Fibroblast of skin of left biceps (primary cell): Measurements from ENCODE around the gene USP17L27.
"Not testable (repeated sequence)": the region's sequence is repeated elsewhere in the genome, so short reads cannot be mapped to it uniquely, and the experiment has no call there.

Experiments
- DNase-seq, 2 experiments: peaks; one replicate each; pipeline ENCODE4 v3.0.0-alpha.2; 2013; ENCODE audit warnings: low read depth in 2 of 2

USP17L27 gene, protein sequence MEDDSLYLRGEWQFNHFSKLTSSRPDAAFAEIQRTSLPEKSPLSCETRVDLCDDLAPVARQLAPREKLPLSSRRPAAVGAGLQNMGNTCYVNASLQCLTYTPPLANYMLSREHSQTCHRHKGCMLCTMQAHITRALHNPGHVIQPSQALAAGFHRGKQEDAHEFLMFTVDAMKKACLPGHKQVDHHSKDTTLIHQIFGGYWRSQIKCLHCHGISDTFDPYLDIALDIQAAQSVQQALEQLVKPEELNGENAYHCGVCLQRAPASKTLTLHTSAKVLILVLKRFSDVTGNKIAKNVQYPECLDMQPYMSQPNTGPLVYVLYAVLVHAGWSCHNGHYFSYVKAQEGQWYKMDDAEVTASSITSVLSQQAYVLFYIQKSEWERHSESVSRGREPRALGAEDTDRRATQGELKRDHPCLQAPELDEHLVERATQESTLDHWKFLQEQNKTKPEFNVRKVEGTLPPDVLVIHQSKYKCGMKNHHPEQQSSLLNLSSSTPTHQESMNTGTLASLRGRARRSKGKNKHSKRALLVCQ

GRCh38 chr4:9343848-9344247 is at the start of gene USP17L27:
USP17L27 (plus strand) TSS chr4:9344148; CDS start chr4:9344148, 0 bp downstream.
- DNase-seq, result not testable (repeated sequence)

GRCh38 chr4:9324191-9324590 is 19.8 kb upstream of the USP17L27 start:
- not testable (repeated sequence) for DNase-seq

DNA sequence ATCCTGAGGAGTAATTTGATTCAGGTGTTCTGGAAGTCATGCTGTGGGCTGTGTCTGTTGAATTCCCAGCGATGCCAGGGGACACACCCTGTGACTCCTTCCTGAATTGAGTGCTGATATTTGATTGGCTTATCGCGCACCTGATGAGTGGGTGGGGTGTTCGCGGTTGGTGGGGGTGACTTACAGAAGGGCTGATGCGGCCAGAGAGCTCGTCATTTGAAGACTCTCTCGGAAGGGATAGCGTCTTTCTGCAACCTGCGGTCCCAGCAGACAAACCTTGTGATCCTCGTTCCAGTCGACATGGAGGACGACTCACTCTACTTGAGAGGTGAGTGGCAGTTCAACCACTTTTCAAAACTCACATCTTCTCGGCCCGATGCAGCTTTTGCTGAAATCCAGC is 19.1 kb upstream of the USP17L27 start, which contains the start of gene USP17L24:
Gene USP17L24 (plus strand): TSS at position 301 of the 400 bp plus-strand sequence. CDS start 0 bp downstream, at position 301.
- not testable (repeated sequence) for DNase-seq

DNA sequence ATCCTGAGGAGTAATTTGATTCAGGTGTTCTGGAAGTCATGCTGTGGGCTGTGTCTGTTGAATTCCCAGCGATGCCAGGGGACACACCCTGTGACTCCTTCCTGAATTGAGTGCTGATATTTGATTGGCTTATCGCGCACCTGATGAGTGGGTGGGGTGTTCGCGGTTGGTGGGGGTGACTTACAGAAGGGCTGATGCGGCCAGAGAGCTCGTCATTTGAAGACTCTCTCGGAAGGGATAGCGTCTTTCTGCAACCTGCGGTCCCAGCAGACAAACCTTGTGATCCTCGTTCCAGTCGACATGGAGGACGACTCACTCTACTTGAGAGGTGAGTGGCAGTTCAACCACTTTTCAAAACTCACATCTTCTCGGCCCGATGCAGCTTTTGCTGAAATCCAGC is 14.3 kb upstream of the USP17L27 start, which contains the start of gene USP17L25:
Gene USP17L25 (plus strand): TSS at position 301 of the 400 bp plus-strand sequence. CDS start 0 bp downstream, at position 301.
- not testable (repeated sequence) for DNase-seq

DNA sequence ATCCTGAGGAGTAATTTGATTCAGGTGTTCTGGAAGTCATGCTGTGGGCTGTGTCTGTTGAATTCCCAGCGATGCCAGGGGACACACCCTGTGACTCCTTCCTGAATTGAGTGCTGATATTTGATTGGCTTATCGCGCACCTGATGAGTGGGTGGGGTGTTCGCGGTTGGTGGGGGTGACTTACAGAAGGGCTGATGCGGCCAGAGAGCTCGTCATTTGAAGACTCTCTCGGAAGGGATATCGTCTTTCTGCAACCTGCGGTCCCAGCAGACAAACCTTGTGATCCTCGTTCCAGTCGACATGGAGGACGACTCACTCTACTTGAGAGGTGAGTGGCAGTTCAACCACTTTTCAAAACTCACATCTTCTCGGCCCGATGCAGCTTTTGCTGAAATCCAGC is 9.6 kb upstream of the USP17L27 start, which contains the start of gene USP17L26:
Gene USP17L26 (plus strand): TSS at position 301 of the 400 bp plus-strand sequence. CDS start 0 bp downstream, at position 301.
- not testable (repeated sequence) for DNase-seq

GRCh38 chr4:9339103-9339502 is 4.8 kb upstream of the USP17L27 start, which contains the start of gene USP17L5:
USP17L5 (plus strand) TSS chr4:9339403; CDS start chr4:9339403, 0 bp downstream.
- not testable (repeated sequence) for DNase-seq

DNA sequence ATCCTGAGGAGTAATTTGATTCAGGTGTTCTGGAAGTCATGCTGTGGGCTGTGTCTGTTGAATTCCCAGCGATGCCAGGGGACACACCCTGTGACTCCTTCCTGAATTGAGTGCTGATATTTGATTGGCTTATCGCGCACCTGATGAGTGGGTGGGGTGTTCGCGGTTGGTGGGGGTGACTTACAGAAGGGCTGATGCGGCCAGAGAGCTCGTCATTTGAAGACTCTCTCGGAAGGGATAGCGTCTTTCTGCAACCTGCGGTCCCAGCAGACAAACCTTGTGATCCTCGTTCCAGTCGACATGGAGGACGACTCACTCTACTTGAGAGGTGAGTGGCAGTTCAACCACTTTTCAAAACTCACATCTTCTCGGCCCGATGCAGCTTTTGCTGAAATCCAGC is 4.6 kb downstream of the USP17L27 start, which contains the start of gene USP17L28:
Gene USP17L28 (plus strand): TSS at position 301 of the 400 bp plus-strand sequence. CDS start 0 bp downstream, at position 301.
- DNase-seq, result not testable (repeated sequence)

DNA sequence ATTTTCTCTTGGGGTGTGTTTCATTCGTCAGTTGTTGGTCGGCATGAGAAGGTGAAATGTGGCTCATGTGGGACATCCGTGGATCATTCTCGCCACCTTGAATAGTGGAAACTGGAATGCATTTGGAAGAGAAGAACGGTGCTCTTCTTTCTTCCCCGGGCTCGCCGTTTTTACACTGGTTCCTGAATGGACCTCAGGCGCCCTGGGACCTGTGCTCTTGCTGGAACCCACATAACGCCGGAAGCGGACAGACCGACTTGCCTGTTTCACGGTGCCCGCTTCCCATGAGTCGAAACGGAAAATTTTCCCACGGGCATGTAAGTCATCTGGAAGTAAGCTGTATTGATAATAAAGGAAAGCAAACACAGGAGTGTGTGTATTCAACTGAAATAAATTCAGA is 6.9 kb downstream of the USP17L27 start:
- DNase-seq, result not testable (repeated sequence)

GRCh38 chr4:9353338-9353737 is 9.4 kb downstream of the USP17L27 start, which contains the start of gene USP17L29:
USP17L29 (plus strand) TSS chr4:9353638; CDS start chr4:9353638, 0 bp downstream.
- DNase-seq, result not testable (repeated sequence)

GRCh38 chr4:9362829-9363228 is 18.9 kb downstream of the USP17L27 start, which contains the start of gene USP17L30:
USP17L30 (plus strand) TSS chr4:9363129; CDS start chr4:9363129, 0 bp downstream.
- DNase-seq, result not testable (repeated sequence)

DNA sequence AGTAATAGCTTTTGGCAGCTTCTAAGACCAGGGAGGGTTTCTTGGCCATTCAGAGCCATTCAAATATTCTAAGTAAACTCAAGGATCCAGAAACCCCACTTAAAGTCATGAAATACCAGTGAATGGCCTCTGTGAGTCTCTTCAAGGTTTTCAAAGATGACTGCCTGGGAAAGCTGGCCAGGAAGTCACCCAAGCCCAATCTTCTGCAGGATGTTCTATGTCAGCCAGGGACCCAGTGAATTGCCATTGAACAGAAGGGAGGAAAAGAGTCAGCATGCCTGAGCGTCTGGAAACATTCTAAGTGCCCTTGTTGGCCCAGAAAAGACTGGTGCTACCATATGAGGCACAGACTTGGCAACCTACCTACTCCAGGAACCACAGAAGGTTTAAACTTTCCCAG is 35.9 kb downstream of the USP17L27 start:
- not testable (repeated sequence) for DNase-seq

DNA sequence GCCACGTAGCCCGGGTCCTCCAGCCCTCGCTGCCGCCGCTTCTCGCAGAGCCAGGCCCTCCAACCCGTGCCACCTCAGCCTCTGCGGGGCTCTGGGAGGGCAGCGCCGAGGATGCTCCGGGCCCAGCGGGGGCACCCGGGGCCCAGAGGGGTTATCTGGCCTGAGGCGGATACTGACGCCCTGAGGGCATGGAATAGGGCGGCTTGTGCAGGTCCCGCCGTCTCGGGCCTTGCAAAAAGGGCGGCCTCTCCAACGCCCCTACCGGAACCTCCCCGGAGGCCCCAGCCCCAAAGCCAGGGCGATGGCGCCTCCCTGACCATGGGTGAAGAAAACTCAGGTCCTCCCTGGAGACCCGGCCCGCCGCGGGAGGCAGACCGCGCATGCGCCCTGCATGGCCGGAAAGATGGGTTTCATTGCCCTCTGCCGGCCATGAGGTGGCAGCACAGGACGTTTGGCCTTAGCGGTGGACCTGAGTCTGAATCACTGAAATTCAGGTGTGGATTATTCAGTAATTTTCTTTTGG is 37.1 kb downstream of the USP17L27 start:
- DNase-seq, result not testable (repeated sequence)

GRCh38 chr4:9384126-9384525 is 40.2 kb downstream of the USP17L27 start:
- no peak for DNase-seq

DNA sequence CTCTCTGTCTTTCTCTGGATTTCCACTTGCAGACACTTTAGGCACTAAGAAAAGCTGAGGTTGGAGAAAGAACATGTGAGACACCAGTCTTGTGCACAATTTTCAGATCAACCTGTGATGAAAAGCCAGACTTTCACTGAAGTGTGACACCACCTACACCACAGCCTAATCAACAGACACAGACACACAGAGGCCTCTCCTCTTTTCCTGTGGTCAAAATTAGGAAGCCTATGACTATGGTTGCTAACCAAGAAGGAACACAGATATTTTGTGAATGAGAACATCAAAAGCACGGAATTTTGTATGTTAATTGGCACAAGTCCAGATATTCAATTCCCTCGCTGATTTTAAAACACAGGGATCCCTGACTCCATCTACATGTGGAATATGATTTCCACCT is 45.1 kb downstream of the USP17L27 start:
- not testable (repeated sequence) for DNase-seq
